K562 (cell line): ENCODE results near the gene STK32C.

Source experiments
- CTCF ChIP-seq, 3 experiments: IDR thresholded peaks in 2 of 3; conservative IDR thresholded peaks in 1 of 3; 2 replicates each; pipeline ENCODE4 v1.5.1; 2011 to 2012; ENCODE audit warnings: low read length in 3 of 3, mild to moderate bottlenecking in 3 of 3, control low read depth in 2 of 3, improper control_type of control experiment in 1 of 3, inconsistent platforms in 1 of 3, low read depth in 1 of 3, mixed read lengths in 1 of 3, moderate library complexity in 1 of 3; ENCODE audit not compliant: insufficient read depth in 2 of 3
- POLR2A ChIP-seq: fragments of 450-650 bp; conservative IDR thresholded peaks from 2 replicates; pipeline ENCODE4 v1.6.1; 2016
- TF ChIP-seq, protein P1 (sequence below): fragments of 250-450 bp; sonication (Bioruptor Pico); IDR thresholded peaks from 2 replicates; pipeline ENCODE4 v1.8.0; 2021; ENCODE audit warnings: moderate library complexity, mild to moderate bottlenecking, inconsistent platforms
- TF ChIP-seq, protein P2 (sequence below): fragments of 450-650 bp; IDR thresholded peaks from 2 replicates; pipeline ENCODE4 v1.6.1; 2016; ENCODE audit warnings: low read depth
- TF ChIP-seq, protein P3 (sequence below): fragments of 450-650 bp; IDR thresholded peaks from 2 replicates; pipeline ENCODE4 v1.6.1; 2016; ENCODE audit warnings: mild to moderate bottlenecking, moderate library complexity

- TF ChIP-seq POLR2A = no peak
- TF ChIP-seq, protein P1, sequence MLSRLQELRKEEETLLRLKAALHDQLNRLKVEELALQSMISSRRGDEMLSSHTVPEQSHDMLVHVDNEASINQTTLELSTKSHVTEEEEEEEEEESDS (CRISPR knock-in tag) = no peak
- no peak for TF ChIP-seq CTCF (IDR thresholded peaks at IDR 0.05 in 2 of 3, conservative IDR thresholded peaks at IDR 0.05 in 1 of 3; ENCODE audit: insufficient read depth in 2 of 3, low read depth in 1 of 3, low read length in 3 of 3)
- TF ChIP-seq, protein P2, sequence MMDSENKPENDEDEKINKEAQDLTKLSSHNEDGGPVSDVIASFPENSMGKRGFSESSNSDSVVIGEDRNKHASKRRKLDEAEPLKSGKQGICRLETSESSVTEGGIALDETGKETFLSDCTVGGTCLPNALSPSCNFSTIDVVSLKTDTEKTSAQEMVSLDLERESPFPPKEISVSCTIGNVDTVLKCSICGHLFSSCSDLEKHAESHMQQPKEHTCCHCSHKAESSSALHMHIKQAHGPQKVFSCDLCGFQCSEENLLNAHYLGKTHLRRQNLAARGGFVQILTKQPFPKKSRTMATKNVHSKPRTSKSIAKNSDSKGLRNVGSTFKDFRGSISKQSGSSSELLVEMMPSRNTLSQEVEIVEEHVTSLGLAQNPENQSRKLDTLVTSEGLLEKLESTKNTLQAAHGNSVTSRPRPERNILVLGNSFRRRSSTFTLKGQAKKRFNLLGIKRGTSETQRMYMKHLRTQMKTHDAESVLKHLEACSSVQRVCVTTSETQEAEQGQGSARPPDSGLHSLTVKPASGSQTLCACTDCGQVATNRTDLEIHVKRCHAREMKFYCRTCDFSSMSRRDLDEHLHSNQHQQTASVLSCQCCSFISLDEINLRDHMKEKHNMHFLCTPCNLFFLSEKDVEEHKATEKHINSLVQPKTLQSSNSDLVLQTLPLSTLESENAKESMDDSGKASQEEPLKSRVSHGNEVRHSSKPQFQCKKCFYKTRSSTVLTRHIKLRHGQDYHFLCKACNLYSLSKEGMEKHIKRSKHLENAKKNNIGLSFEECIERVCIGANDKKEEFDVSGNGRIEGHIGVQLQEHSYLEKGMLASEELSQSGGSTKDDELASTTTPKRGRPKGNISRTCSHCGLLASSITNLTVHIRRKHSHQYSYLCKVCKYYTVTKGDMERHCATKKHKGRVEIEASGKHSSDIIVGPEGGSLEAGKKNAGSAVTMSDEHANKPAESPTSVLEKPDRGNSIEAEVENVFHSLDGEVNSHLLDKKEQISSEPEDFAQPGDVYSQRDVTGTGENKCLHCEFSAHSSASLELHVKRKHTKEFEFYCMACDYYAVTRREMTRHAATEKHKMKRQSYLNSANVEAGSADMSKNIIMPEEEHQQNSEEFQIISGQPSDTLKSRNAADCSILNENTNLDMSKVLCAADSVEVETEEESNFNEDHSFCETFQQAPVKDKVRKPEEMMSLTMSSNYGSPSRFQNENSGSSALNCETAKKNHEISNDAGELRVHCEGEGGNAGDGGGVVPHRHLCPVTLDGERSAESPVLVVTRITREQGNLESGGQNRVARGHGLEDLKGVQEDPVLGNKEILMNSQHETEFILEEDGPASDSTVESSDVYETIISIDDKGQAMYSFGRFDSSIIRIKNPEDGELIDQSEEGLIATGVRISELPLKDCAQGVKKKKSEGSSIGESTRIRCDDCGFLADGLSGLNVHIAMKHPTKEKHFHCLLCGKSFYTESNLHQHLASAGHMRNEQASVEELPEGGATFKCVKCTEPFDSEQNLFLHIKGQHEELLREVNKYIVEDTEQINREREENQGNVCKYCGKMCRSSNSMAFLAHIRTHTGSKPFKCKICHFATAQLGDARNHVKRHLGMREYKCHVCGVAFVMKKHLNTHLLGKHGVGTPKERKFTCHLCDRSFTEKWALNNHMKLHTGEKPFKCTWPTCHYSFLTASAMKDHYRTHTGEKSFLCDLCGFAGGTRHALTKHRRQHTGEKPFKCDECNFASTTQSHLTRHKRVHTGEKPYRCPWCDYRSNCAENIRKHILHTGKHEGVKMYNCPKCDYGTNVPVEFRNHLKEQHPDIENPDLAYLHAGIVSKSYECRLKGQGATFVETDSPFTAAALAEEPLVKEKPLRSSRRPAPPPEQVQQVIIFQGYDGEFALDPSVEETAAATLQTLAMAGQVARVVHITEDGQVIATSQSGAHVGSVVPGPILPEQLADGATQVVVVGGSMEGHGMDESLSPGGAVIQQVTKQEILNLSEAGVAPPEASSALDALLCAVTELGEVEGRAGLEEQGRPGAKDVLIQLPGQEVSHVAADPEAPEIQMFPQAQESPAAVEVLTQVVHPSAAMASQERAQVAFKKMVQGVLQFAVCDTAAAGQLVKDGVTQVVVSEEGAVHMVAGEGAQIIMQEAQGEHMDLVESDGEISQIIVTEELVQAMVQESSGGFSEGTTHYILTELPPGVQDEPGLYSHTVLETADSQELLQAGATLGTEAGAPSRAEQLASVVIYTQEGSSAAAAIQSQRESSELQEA = no peak
- TF ChIP-seq, protein P3, sequence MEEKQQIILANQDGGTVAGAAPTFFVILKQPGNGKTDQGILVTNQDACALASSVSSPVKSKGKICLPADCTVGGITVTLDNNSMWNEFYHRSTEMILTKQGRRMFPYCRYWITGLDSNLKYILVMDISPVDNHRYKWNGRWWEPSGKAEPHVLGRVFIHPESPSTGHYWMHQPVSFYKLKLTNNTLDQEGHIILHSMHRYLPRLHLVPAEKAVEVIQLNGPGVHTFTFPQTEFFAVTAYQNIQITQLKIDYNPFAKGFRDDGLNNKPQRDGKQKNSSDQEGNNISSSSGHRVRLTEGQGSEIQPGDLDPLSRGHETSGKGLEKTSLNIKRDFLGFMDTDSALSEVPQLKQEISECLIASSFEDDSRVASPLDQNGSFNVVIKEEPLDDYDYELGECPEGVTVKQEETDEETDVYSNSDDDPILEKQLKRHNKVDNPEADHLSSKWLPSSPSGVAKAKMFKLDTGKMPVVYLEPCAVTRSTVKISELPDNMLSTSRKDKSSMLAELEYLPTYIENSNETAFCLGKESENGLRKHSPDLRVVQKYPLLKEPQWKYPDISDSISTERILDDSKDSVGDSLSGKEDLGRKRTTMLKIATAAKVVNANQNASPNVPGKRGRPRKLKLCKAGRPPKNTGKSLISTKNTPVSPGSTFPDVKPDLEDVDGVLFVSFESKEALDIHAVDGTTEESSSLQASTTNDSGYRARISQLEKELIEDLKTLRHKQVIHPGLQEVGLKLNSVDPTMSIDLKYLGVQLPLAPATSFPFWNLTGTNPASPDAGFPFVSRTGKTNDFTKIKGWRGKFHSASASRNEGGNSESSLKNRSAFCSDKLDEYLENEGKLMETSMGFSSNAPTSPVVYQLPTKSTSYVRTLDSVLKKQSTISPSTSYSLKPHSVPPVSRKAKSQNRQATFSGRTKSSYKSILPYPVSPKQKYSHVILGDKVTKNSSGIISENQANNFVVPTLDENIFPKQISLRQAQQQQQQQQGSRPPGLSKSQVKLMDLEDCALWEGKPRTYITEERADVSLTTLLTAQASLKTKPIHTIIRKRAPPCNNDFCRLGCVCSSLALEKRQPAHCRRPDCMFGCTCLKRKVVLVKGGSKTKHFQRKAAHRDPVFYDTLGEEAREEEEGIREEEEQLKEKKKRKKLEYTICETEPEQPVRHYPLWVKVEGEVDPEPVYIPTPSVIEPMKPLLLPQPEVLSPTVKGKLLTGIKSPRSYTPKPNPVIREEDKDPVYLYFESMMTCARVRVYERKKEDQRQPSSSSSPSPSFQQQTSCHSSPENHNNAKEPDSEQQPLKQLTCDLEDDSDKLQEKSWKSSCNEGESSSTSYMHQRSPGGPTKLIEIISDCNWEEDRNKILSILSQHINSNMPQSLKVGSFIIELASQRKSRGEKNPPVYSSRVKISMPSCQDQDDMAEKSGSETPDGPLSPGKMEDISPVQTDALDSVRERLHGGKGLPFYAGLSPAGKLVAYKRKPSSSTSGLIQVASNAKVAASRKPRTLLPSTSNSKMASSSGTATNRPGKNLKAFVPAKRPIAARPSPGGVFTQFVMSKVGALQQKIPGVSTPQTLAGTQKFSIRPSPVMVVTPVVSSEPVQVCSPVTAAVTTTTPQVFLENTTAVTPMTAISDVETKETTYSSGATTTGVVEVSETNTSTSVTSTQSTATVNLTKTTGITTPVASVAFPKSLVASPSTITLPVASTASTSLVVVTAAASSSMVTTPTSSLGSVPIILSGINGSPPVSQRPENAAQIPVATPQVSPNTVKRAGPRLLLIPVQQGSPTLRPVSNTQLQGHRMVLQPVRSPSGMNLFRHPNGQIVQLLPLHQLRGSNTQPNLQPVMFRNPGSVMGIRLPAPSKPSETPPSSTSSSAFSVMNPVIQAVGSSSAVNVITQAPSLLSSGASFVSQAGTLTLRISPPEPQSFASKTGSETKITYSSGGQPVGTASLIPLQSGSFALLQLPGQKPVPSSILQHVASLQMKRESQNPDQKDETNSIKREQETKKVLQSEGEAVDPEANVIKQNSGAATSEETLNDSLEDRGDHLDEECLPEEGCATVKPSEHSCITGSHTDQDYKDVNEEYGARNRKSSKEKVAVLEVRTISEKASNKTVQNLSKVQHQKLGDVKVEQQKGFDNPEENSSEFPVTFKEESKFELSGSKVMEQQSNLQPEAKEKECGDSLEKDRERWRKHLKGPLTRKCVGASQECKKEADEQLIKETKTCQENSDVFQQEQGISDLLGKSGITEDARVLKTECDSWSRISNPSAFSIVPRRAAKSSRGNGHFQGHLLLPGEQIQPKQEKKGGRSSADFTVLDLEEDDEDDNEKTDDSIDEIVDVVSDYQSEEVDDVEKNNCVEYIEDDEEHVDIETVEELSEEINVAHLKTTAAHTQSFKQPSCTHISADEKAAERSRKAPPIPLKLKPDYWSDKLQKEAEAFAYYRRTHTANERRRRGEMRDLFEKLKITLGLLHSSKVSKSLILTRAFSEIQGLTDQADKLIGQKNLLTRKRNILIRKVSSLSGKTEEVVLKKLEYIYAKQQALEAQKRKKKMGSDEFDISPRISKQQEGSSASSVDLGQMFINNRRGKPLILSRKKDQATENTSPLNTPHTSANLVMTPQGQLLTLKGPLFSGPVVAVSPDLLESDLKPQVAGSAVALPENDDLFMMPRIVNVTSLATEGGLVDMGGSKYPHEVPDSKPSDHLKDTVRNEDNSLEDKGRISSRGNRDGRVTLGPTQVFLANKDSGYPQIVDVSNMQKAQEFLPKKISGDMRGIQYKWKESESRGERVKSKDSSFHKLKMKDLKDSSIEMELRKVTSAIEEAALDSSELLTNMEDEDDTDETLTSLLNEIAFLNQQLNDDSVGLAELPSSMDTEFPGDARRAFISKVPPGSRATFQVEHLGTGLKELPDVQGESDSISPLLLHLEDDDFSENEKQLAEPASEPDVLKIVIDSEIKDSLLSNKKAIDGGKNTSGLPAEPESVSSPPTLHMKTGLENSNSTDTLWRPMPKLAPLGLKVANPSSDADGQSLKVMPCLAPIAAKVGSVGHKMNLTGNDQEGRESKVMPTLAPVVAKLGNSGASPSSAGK = no peak
Measured at GRCh38 chr10:132313305-132313704, 5.6 kb upstream of the STK32C start.
